HEK293T (cell line): Measurements from ENCODE around the gene ATG4A.

Experiments used
- BHLHE40 ChIP-seq: fragments of 450-650 bp; IDR thresholded peaks from 2 replicates; pipeline ENCODE4 v1.6.1; 2016; ENCODE audit warnings: mild to moderate bottlenecking, moderate library complexity, borderline replicate concordance
- CTBP1 ChIP-seq: fragments of 450-650 bp; IDR thresholded peaks from 2 replicates; pipeline ENCODE4 v1.6.1; 2016; ENCODE audit warnings: borderline replicate concordance
- ELF4 ChIP-seq: fragments of 450-650 bp; IDR thresholded peaks from 2 replicates; pipeline ENCODE4 v1.6.1; 2017; ENCODE audit warnings: antibody characterized with exemption
- FOXA1 ChIP-seq: fragments of 450-650 bp; IDR thresholded peaks from 2 replicates; pipeline ENCODE4 v1.6.1; 2016; ENCODE audit warnings: mild to moderate bottlenecking
- FOXM1 ChIP-seq: fragments of 450-650 bp; IDR thresholded peaks from 2 replicates; pipeline ENCODE4 v1.6.1; 2017; ENCODE audit warnings: mild to moderate bottlenecking, borderline replicate concordance
- L3MBTL2 ChIP-seq: fragments of 450-650 bp; conservative IDR thresholded peaks from 2 replicates; pipeline ENCODE4 v1.6.1; 2016; ENCODE audit warnings: mild to moderate bottlenecking
- NFRKB ChIP-seq: fragments of 450-650 bp; IDR thresholded peaks from 2 replicates; pipeline ENCODE4 v1.6.1; 2016; ENCODE audit warnings: mild to moderate bottlenecking, moderate library complexity
- PKNOX1 ChIP-seq: fragments of 450-650 bp; IDR thresholded peaks from 2 replicates; pipeline ENCODE4 v1.6.1; 2016
- SP1 ChIP-seq: fragments of 450-650 bp; IDR thresholded peaks from 2 replicates; pipeline ENCODE4 v1.6.1; 2017
- SUZ12 ChIP-seq: fragments of 450-650 bp; IDR thresholded peaks from 2 replicates; pipeline ENCODE4 v1.6.1; 2016; ENCODE audit warnings: mild to moderate bottlenecking
- TARDBP ChIP-seq: fragments of 450-650 bp; IDR thresholded peaks from 2 replicates; pipeline ENCODE4 v1.6.1; 2016

- TF ChIP-seq L3MBTL2, result no peak
- TF ChIP-seq PKNOX1, result no peak
- TF ChIP-seq TARDBP, result no peak
- TF ChIP-seq ELF4, result no peak
- TF ChIP-seq BHLHE40, result no peak
- no peak for TF ChIP-seq FOXM1
- TF ChIP-seq FOXA1, result no peak
- no peak for TF ChIP-seq SUZ12
- no peak for TF ChIP-seq SP1
- TF ChIP-seq NFRKB, result no peak
- no peak for TF ChIP-seq CTBP1
Measured at GRCh38 chrX:108097380-108097779, 5.8 kb downstream of the ATG4A start.
